GM21390 (cell line): ENCODE measurements around the gene ETV3.

Experiments
- ATAC-seq: cut with Tn5 transposase; IDR thresholded peaks from one replicate; pipeline ENCODE4 v1.9.1; 2021; ENCODE audit not compliant: unreplicated experiment

ETV3 gene

DNA sequence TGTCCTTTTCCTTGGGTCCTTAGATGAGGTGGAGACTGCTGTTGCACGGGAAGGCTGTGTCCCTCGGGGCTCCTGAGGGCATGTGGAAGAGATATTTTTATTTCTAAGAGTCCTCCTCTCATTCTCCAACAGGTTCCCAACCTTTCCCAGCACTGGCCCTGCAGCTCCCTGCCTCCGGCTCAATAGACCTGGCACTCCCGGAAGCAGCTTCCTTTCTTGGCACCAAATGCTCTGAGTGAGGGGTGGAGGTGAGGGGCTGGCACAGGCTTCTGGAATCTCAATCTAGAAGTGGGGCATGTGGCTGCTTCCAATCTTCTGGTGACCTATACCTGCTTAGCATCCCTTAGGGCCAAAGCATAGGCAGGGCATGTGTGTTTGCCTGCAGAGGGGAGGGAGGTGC lies 43.1 kb downstream of the ETV3 start:
- ATAC-seq, result no peak

- ATAC-seq, result no peak
Observed at GRCh38 chr1:157092831-157093230, 45.4 kb downstream of the ETV3 start.

GRCh38 chr1:157091668-157092273 lies 46.4 kb downstream of the ETV3 start:
- ATAC-seq, result no peak

DNA sequence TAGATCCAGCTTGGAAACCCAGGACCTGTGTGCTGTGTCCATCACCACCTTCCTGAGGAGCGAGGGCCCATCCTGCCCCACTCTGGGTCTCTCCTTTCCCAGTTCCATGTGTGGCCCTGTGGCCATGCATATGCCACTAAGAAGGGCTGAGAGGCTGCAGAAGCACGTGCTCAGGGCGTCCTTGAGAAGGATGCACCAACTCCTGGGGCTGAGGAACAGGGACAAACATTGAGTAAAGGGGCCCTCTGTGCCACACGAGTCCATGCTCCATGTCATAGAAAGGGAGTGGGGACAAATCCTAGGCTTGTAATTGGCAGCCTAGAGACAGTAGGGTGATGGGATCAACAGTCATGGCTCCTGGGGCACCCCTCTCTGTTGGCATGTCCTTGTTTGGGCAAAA lies 47.0 kb downstream of the ETV3 start:
- no peak for ATAC-seq

DNA sequence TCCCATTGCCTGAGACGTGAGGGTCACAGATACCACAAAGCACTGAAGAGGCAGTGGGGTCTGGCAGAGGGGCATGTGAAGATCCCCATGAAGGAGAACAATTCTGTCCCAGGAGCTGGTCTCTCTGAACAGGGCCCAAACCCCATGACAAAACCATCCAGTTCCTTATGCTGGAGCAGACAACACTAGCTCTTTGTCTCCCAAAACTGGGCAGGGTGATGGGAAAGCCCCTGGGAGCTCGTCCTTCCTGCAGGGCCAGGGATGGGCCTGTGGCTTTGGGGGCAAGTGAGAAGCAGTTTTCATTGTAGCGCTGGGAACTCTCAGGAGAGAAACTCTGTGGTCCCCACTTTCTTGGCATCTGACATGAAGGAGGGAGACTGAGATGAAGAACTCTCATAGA lies 47.4 kb downstream of the ETV3 start:
- ATAC-seq, result no peak

GRCh38 chr1:157090196-157090647 lies 48.0 kb downstream of the ETV3 start:
- ATAC-seq, result no peak

DNA sequence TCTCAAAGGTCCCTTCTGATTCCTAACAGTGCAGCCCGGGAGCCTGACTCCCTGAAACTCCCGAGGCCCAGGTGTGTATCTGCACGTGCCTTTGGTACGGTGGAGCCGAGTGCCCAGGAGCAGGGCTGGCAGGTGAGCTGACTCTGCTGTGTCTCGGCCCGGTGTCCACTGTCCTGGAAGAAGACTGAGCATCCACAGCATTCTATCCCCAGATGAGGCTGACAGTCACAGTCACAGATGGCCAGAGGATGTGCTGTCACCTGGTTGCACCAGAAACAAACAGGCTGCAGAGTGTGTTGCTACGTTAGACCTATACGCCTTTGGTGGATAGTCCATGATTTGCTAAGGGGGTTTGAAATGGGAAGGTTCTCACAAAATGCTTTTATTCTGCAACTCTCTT lies 48.4 kb downstream of the ETV3 start:
- no peak for ATAC-seq

- ATAC-seq, result no peak
Observed at GRCh38 chr1:157088607-157089006, 49.6 kb downstream of the ETV3 start.

- no peak for ATAC-seq
Observed at GRCh38 chr1:157087030-157087429, 51.2 kb downstream of the ETV3 start.

DNA sequence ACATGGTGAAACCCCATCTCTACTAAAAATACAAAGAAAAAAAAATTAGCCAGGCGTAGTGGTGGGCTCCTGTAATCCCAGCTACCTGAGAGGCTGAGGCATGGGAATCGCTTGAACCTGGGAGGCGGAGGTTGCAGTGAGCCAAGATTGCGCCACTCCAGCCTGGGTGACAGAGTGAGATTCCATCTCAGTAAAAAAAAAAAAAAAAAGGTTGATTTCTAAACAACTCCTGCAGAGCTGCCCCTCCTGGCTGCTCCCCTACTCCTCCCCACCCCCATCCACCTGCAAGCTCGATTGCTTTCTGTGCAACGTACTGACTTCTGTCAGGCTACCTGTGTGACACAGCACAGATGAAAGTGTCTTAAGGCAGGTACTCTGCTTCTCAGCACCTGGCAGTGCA lies 51.9 kb downstream of the ETV3 start:
- no peak for ATAC-seq

GRCh38 chr1:157085421-157085820 lies 52.8 kb downstream of the ETV3 start:
- ATAC-seq, result no peak

DNA sequence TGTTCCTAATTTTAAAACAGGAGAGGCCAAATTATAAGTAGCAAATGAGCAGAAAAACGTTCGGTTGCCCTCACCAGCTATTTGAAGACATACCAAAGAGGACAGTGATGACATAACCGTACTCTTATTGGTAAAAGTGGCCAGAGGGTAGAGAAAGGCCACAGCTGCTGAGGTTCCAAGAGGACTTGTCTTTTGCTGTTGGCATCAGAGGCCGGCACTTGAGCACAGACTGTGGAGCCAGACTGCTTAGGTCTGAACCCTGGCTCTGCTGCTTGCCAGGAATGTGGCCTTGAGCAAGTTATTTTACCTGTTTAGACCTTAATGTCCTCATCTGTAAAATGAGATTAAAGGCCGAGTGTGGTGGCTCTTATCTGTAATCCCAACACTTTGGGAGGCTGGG lies 53.5 kb downstream of the ETV3 start:
- no peak for ATAC-seq

GRCh38 chr1:157081707-157082106 lies 56.5 kb downstream of the ETV3 start:
- ATAC-seq, result no peak

DNA sequence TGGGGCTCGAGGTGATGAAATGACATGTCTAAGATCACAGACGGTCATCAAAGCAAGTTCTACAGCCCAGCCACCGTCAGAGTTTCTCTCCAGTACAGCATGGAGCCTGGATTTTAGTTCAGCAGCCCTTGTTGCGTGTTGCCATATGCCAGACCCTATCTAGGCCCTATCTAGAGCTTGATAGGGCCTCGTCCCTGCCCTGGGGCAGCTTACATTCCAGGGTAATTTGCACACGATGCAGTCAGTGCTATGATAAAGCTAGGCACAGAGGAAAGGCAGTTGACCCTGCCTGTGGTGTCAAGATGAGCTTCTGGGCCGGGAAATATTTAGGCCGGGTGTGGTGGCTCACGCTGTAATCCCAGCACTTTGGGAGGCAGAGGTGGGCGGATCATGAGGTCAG lies 57.5 kb downstream of the ETV3 start:
- ATAC-seq, result no peak

- no peak for ATAC-seq
Observed at GRCh38 chr1:157077394-157077793, 60.8 kb downstream of the ETV3 start.

GRCh38 chr1:157073944-157074685 lies 64.1 kb downstream of the ETV3 start:
- ATAC-seq, result no peak
